Stimulated activated CD8-positive, alpha-beta memory T cell treated with anti-CD3 and anti-CD28 coated beads, Interleukin-7, amount 100 ng/mL, for 4 hours (primary cell): ENCODE measurements around the gene WWOX.

Source experiments
- DNase-seq, 2 donors: peaks; one replicate each; pipeline ENCODE4 v3.0.0-alpha.2; 2020; ENCODE audit warnings: low read depth in 2 of 2

The WWOX gene

GRCh38 chr16:78142788-78143187 lies 43.3 kb downstream of the WWOX start:
- no peak for DNase-seq

DNA sequence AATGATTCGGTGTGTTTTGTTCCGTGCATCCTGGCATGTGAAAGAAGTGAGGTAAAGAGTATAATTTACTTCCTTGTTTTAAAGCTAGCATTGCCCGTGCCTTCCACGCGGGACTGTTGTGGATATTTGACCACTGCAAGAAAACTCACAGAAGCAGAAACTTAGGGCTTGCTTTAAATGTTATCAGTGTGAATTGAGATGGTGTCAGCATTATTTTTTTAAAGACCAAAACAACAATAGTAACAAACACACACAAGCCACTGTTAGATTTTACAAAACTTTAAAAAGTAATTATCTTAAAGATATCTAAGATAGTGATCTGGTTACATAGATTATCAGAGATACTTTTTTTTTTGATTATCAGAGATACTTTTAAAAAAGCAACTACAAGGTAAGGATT lies 47.4 kb downstream of the WWOX start:
- DNase-seq, result no peak

GRCh38 chr16:78147911-78148401 lies 48.5 kb downstream of the WWOX start:
- no peak for DNase-seq

GRCh38 chr16:78150233-78150632 lies 50.8 kb downstream of the WWOX start:
- no peak for DNase-seq

DNA sequence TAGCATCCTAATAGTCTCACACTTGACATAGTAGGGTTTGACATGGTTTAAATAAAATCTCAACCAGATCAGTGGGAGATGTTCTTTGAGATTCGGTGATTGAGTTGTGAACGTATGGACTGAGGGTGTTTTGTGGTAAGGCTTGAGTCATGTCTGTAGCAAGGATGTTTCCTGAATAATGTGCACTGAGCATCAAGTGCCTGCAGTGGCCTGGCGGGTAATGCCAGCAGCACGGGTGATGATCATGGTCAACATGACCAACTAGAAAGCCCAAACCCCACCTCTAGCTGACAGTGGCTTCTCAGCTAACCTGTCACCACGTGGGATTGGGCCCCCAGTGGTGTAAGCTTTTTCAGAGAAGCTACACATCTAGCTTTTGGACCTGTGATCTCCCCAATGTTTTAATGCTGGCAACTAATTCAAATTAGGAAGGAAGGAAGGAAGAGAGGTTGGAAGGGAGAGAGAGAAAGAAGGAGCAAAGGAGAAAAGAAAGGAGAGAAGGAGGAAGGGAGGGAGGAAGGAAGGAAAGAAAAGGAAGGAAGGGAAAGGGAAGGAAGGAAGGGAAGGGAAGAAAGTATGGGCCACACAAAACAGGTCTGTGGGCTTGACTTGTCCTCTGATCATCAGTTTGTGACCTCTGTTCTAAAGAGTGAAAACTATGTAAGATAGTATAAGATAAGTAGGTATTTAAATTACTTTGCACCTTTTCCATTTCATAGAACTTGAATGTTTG lies 55.4 kb downstream of the WWOX start:
- no peak for DNase-seq

GRCh38 chr16:78155791-78156345 lies 56.4 kb downstream of the WWOX start:
- no peak for DNase-seq

DNA sequence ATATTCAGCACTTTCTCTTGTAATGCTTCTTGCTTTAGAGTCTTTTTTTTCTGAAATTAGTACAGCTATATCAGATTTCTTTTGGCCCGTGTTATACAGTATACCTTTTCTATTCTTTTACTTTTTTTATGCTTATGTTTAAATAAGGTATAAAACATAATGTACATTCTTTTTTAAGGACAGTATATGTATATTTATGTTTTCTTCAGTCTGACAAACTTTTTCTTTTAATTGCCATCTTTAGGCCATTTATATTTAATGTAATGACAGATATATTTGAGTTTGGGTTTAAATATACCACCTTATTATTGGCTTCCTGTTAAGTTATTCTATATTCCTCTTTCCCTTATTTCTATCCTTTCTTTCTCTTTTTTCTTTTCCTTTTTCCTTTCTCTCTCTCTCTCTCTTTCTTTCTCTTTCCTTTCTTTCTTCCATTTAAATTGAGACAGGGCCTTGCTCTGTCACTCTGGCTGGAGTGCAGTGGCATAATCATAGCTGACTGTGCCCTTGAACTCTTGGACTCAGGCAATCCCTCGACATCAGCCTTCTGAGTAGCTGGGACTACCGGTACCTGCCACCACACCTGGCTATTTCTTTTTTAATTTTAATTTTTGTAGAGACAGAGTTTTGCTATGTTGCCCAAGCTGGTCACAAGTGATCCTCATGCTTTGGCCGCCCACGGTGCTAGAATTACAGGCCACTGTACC lies 61.7 kb downstream of the WWOX start:
- no peak for DNase-seq

GRCh38 chr16:78163772-78164670 lies 64.6 kb downstream of the WWOX start:
- no peak for DNase-seq

- no peak for DNase-seq
Observed at GRCh38 chr16:78170494-78170933, 71.1 kb downstream of the WWOX start.

DNA sequence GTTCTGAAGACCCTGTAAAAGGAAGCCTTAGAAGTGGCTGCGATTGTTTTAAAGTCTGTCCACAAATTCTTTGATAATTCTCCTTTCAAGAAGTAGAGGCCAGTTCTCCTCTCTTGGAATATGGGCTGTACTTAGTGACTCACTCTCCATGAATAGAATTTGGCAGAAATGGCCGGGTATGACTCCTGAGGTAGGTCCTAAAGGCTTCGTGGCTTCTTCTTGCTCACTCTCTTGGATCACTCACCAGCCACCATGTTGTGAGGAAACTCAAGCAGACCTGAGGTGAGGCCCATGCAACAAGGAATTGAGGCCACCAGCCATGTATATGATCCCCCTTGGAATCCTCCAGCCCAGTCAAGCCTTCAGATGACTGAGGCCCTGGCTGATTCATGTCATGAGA lies 75.8 kb downstream of the WWOX start:
- DNase-seq, result no peak

- no peak for DNase-seq
Observed at GRCh38 chr16:78176435-78176834, 77.0 kb downstream of the WWOX start.

- DNase-seq, result no peak
Observed at GRCh38 chr16:78177218-78177617, 77.8 kb downstream of the WWOX start.

DNA sequence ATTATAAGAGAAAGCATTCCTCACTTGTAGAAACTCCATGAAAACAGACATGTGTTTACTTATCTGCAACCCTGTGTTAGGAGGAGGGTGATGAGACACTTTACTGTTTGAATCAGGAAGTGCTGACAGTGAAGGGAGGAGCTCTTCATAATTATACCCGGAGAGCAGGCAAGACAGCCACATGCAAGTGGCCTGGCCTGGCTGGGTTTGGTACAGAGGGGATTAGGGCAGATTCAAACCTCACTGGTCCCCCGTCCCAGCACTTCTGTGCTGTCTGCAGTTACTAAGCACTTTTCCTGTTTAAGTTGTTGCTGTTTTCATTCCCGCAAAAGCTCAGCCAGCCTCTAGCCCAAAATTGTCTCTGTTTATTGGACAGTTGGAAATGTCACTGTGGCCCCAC lies 78.5 kb downstream of the WWOX start:
- DNase-seq, result no peak

GRCh38 chr16:78179666-78180065 lies 80.2 kb downstream of the WWOX start:
- DNase-seq, result no peak

GRCh38 chr16:78180349-78180748 lies 80.9 kb downstream of the WWOX start:
- DNase-seq, result no peak

DNA sequence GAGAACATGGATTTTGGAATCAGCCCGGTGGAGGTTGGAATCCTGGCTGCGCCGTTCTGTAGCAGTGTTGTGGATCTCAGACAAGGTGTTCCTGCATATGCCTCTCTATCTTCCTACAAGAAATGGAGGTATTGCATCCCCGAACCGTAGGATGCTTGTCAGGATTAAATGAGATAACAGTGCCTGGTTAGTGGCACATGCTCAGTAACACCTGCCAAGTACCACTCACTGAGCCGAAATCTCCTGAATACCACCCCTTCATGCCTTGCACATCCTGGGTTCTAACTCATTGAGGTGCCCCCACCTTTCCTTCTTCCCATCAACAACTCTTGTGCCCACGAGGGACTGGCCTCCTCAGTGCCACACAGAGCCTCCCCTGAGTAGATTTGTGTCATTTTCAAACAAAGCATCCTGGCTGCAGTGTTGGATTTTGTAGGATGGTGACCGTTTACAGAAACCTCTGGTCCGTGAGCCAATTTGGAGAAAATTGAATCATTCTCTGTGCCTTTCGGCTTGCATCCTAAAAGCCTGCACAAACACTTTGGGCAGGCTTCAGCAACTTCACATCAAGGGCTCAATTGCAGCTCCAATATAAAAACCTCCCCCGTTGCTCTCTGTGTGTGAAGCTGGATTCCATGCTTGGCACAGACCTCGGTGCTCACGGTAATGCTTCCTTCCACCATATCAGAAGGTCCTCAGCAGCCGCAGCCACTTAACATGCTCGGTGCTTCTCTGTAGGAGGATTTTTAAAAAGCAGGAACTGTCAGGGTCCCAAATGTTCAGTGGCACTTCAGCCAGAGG lies 84.2 kb downstream of the WWOX start:
- DNase-seq, result no peak

DNA sequence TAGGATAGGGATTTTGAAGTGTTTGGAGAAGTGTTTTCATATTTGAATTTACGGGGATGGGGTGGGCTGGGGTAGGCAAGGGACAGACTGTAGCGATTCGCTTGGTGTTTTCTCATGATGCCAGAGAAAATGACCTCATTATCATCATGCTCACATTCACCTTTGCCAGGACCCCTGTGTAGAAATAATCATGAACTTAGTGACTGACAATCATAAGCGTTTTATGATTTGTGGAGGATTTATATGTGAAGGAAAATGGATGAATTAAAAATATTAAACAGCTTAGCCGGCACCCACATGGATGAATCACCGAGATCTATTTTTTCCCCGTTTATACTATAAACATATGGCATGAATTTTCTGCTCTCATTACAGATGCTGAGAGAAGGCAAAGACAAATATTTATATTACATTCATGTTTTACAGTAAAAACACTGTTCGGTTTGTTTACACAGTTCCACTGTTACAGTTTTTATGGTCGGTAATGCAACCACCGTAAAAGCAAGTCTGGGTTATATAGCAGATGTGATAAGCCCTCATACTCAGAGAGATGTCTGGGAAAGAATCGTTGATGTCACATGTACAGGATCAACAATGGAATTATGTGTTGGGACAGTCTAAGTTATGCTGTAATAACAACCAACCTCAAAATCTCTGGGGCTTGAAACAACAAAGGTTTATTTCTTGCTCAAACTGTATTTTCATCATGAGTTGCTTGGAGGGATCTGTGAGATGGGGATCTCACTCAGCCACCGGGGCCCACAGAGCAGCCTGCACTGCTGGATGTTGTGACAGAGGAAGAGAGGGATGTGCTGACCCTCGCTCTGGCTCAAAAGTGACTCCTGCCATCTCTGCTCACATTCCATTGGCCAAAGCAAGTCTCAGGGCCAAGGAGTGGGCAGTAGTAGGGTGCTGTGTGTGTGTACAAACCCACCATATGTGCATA lies 85.1 kb downstream of the WWOX start:
- DNase-seq, result no peak

- DNase-seq, result no peak
Observed at GRCh38 chr16:78189121-78189520, 89.7 kb downstream of the WWOX start.

- no peak for DNase-seq
Observed at GRCh38 chr16:78192734-78193488, 93.5 kb downstream of the WWOX start.
